ENCODE data around the gene ICE2. TPM values are rescaled to one million over a fixed set of nuclear protein-coding genes. Genes with fewer than 3 reads are reported as not detected.
A peak's percentile ranks its signal among the peaks of the same experiment; 100 is the strongest.

The ICE2 gene
- total RNA-seq, 1 experiment from 2014 or later: 76.5 TPM

DNA sequence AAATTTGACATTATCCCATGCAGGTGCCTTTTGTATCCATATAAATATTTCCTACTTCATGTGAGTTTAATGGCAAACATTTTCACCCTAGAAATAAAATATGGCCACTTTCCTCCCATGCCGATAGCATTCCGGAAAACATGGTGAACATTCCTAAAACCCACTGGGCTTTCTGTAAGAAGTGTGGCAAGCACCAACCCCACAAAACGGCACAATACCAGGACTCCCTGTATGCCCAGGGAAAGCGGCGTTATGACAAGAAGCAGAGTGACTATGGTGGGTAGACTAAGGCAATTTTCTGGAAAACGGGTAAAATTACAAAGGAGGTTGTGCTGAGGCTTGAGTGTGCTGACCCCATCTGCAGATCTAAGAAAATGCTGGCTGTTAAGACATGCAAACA, 88.7 kb downstream of the ICE2 start:
- no peak for DNase-seq (ENCODE audit: low spot score)
- Histone ChIP-seq H3K27ac (ENCODE audit: low read depth, low read length, poor library complexity, severe bottlenecking) (peak overlapping the region; percentile 94), H3K4me3 (ENCODE audit: low read depth, low read length, poor library complexity, severe bottlenecking) (peak overlapping the region; percentile 1), H3K4me1 (ENCODE audit: insufficient read depth, low read length, poor library complexity, severe bottlenecking) (peaks cover 79% of the 10 kb centered on the region), H3K27me3 (replicated peaks; ENCODE audit: insufficient read depth, low read depth, low read length, poor library complexity) (no peaks in the 10 kb centered on the region), H3K9me3 (ENCODE audit: low read depth, low read length, poor library complexity, severe bottlenecking) (no peaks in the 10 kb centered on the region), H3K36me3 (ENCODE audit: insufficient read depth, low read length, poor library complexity, severe bottlenecking) (peaks cover 18% of the 10 kb centered on the region)
- no TSS peak for BruUV-seq (replicated peaks)
- ChIA-PET POLR2A (ENCODE audit: low non-redundant PET) (no interaction called here), CTCF (no interaction called here)
- intact Hi-C loops (cut with micrococcal nuclease; ENCODE audit: unreplicated experiment): no loop called here
- TF ChIP-seq, protein P1, sequence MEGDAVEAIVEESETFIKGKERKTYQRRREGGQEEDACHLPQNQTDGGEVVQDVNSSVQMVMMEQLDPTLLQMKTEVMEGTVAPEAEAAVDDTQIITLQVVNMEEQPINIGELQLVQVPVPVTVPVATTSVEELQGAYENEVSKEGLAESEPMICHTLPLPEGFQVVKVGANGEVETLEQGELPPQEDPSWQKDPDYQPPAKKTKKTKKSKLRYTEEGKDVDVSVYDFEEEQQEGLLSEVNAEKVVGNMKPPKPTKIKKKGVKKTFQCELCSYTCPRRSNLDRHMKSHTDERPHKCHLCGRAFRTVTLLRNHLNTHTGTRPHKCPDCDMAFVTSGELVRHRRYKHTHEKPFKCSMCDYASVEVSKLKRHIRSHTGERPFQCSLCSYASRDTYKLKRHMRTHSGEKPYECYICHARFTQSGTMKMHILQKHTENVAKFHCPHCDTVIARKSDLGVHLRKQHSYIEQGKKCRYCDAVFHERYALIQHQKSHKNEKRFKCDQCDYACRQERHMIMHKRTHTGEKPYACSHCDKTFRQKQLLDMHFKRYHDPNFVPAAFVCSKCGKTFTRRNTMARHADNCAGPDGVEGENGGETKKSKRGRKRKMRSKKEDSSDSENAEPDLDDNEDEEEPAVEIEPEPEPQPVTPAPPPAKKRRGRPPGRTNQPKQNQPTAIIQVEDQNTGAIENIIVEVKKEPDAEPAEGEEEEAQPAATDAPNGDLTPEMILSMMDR (conservative IDR thresholded peaks at IDR 0.05; ENCODE audit: low read depth, low read length): no peak
- TF ChIP-seq EZH2 (IDR thresholded peaks at IDR 0.05; ENCODE audit: borderline replicate concordance, low read depth, low read length, poor library complexity, severe bottlenecking): no peak

DNA sequence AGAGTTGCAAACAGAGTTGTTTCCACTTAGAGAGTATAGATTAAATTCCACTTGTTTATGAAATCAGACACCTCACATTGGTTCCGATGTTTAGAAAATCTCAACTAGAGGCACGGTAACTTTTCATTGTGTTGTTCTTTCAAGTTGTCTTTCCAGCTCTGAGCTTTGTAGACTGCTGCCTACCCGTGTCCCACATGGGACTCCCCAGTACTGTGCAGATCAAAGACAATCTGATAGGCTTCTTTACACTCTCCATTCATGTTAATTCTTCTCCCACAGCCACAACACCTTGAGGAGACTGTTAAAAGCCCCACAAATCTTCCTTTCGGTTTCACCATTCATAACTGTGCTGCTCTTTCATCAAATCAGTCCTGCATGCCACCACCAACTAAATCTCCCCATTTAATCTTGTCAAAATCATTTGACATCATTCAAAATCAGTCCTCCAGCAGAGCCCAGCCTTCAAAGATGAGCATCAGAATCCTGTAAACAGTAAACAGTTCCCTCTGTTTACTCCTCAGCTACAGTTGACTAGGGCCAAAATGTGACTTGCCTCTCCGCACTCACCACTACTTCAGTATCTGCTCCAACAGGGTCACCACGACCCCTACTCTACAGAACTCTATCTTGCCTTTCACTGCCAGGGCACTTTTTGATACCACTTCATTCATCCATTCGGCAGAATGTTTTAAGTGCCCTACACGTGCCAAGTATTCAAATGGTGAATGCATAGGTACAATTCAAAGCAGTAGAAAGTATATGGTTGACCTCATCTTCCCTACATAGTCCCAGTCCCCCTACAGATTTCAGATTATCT, 89.5 kb downstream of the ICE2 start:
- no peak overlapping the region for H3K4me3 ChIP-seq (ENCODE audit: low read depth, low read length, poor library complexity, severe bottlenecking)
- peak overlapping the region; percentile 94 for H3K27ac ChIP-seq (ENCODE audit: low read depth, low read length, poor library complexity, severe bottlenecking)
- BruUV-seq (replicated peaks): no TSS peak
- ChIA-PET POLR2A (ENCODE audit: low non-redundant PET) (no interaction called here), CTCF (no interaction called here)
- DNase-seq (ENCODE audit: low spot score): no peak
- H3K9me3 ChIP-seq (ENCODE audit: low read depth, low read length, poor library complexity, severe bottlenecking): no peaks in the 10 kb centered on the region
- no peak for TF ChIP-seq EZH2 (IDR thresholded peaks at IDR 0.05; ENCODE audit: borderline replicate concordance, low read depth, low read length, poor library complexity, severe bottlenecking)
- TF ChIP-seq, protein P1 (conservative IDR thresholded peaks at IDR 0.05; ENCODE audit: low read depth, low read length): no peak
- H3K36me3 ChIP-seq (ENCODE audit: insufficient read depth, low read length, poor library complexity, severe bottlenecking): peaks cover 21% of the 10 kb centered on the region
- peaks cover 72% of the 10 kb centered on the region for H3K4me1 ChIP-seq (ENCODE audit: insufficient read depth, low read length, poor library complexity, severe bottlenecking)
- no peaks in the 10 kb centered on the region for H3K27me3 ChIP-seq (replicated peaks; ENCODE audit: insufficient read depth, low read depth, low read length, poor library complexity)
- intact Hi-C loops (cut with micrococcal nuclease; ENCODE audit: unreplicated experiment): no loop called here

DNA sequence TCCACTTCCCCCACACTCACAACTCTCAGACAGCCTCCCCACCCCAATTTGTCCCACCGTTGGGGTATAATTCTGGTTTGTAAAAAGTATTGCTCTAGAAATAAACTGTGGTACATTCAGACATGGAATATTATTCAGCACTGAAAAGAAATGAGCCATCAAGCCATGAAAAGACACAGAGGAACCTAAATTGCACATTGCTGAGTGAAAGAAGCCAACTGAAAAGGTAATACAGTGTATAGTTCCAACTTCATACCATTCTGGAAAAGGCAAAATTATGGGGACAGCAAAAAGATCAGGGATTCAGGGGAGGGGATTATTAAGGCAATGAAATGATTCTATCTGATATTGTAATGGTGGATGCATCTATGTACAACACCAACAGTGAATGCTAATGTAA, 91.6 kb downstream of the ICE2 start:
- POLR2A ChIA-PET (ENCODE audit: low non-redundant PET): no interaction called here
- Histone ChIP-seq H3K4me3 (ENCODE audit: low read depth, low read length, poor library complexity, severe bottlenecking) (no peak overlapping the region), H3K27me3 (replicated peaks; ENCODE audit: insufficient read depth, low read depth, low read length, poor library complexity) (no peaks in the 10 kb centered on the region), H3K9me3 (ENCODE audit: low read depth, low read length, poor library complexity, severe bottlenecking) (no peaks in the 10 kb centered on the region), H3K4me1 (ENCODE audit: insufficient read depth, low read length, poor library complexity, severe bottlenecking) (peaks cover 50% of the 10 kb centered on the region), H3K27ac (ENCODE audit: low read depth, low read length, poor library complexity, severe bottlenecking) (no peak overlapping the region), H3K36me3 (ENCODE audit: insufficient read depth, low read length, poor library complexity, severe bottlenecking) (peaks cover 25% of the 10 kb centered on the region)
- BruUV-seq (replicated peaks): no TSS peak
- DNase-seq (ENCODE audit: low spot score): no peak
- CTCF ChIA-PET: no interaction called here
- intact Hi-C loops (cut with micrococcal nuclease; ENCODE audit: unreplicated experiment): no loop called here
- TF ChIP-seq, protein P1 (conservative IDR thresholded peaks at IDR 0.05; ENCODE audit: low read depth, low read length): no peak
- TF ChIP-seq EZH2 (IDR thresholded peaks at IDR 0.05; ENCODE audit: borderline replicate concordance, low read depth, low read length, poor library complexity, severe bottlenecking): no peak
